Transverse colon (tissue), 4 donors: ENCODE results near the gene CYP8B1. TPM values are rescaled to one million over a fixed set of nuclear protein-coding genes. Genes with fewer than 3 reads are reported as not detected.
A peak's percentile ranks its signal among the peaks of the same experiment; 100 is the strongest.
"Not testable (repeated sequence)": the region's sequence is repeated elsewhere in the genome, so short reads cannot be mapped to it uniquely, and the experiment has no call there.

Experiments used
- DNase-seq: peaks from one replicate; pipeline ENCODE4 v3.0.0-alpha.2; 2019
- H3K27ac ChIP-seq, 4 donors: fragments of 200-600 bp; sonication (generic); 2 replicates each; pipeline ENCODE4 v1.5.1; 2016 to 2018; ENCODE audit warnings: inconsistent platforms in 4 of 4
- H3K27me3 ChIP-seq: fragments of 200-600 bp; sonication (generic); 2 replicates; pipeline ENCODE4 v1.5.1; 2017; ENCODE audit warnings: inconsistent platforms
- H3K36me3 ChIP-seq, 4 donors: fragments of 200-600 bp; sonication (generic); 2 replicates each; pipeline ENCODE4 v1.5.1; 2017 to 2019; ENCODE audit warnings: inconsistent platforms in 4 of 4
- H3K4me1 ChIP-seq, 4 donors: fragments of 200-600 bp; sonication (generic); 2 replicates each; pipeline ENCODE4 v1.5.1; 2017 to 2020; ENCODE audit warnings: inconsistent platforms in 4 of 4
- H3K4me3 ChIP-seq, 4 donors: fragments of 200-600 bp; sonication (generic); 1 replicate in 1 of 4; 2 replicates in 3 of 4; pipeline versions ENCODE4 v1.5.1 to v1.6.1; 2017 to 2019; ENCODE audit warnings: inconsistent platforms in 4 of 4
- H3K9me3 ChIP-seq, 2 donors: fragments of 200-600 bp; sonication (generic); 2 replicates each; pipeline ENCODE4 v1.5.1; 2017 to 2019; ENCODE audit warnings: inconsistent platforms in 2 of 2
- CTCF ChIP-seq, 5 experiments: fragments of 200-600 bp in 3 of 5; fragments of 450-650 bp in 2 of 5; sonication (generic) in 3 of 5; IDR thresholded peaks; 1 replicate in 2 of 5; 2 replicates in 3 of 5; pipeline ENCODE4 v1.5.1; 2016 to 2017; ENCODE audit warnings: antibody characterized with exemption in 5 of 5, inconsistent platforms in 3 of 5, mild to moderate bottlenecking in 2 of 5, moderate library complexity in 1 of 5
- EP300 ChIP-seq: sonication (generic); formaldehyde crosslinking; IDR thresholded peaks from one replicate; pipeline ENCODE4 v1.6.1; 2017; ENCODE audit warnings: antibody characterized with exemption, low read depth
- POLR2A ChIP-seq: fragments of 450-650 bp; IDR thresholded peaks from one replicate; pipeline ENCODE4 v1.6.1; 2016; ENCODE audit warnings: antibody characterized with exemption, mild to moderate bottlenecking, moderate library complexity
- POLR2AphosphoS5 ChIP-seq, 3 donors: sonication (generic); formaldehyde crosslinking; IDR thresholded peaks; one replicate each; pipeline ENCODE4 v1.6.1; 2016; ENCODE audit warnings: antibody characterized with exemption in 3 of 3
- WGBS, 2 donors: methylation state at CpG; one replicate each; pipeline ENCODE4 v1.1.5; 2018; ENCODE audit warnings: low coverage in 1 of 2; 5-methylcytosine and 5-hydroxymethylcytosine counted together
- in situ Hi-C, 4 donors: fragments of 200-750 bp; cut with MboI; loops; one replicate each; pipeline versions ENCODE4 v1.15.0 to v1.15.1; 2017; ENCODE audit warnings: low sequenced_read_pairs in 3 of 4, low pct_ligation_motif_present in 1 of 4, low pct_unique_long_range_greater_than_20kb in 1 of 4
- intact Hi-C: fragments of 100-400 bp; cut with DNase I; formaldehyde crosslinking; loops from one replicate; pipeline ENCODE4 v1.15.1; 2023; ENCODE audit warnings: low total_unique reads
- total RNA-seq, 4 donors: library from RNA; depleted of rRNA; stranded (reverse); fragments of >200 nt; gene quantifications; one replicate each; pipeline ENCODE4 v1.1.0, GENCODE V29; 2016

CYP8B1 gene
- total RNA-seq, 4 donors from 2014 or later, result not detected

GRCh38 chr3:42884324-42884723 lies 8.6 kb upstream of the CYP8B1 start:
- H3K27me3 ChIP-seq, result peaks cover 3% of the 10 kb centered on the region
- no peak for TF ChIP-seq EP300
- no peak overlapping the region for H3K27ac ChIP-seq
- in situ Hi-C loops, result loop anchor here in 1 of 4 donors (25.0 kb wide), 1 partner anchor 647 kb away; no protein-coding TSS in a partner anchor
- intact Hi-C loops, result no loop called here
- H3K9me3 ChIP-seq, result no peaks in the 10 kb centered on the region
- H3K36me3 ChIP-seq, result no peaks in the 10 kb centered on the region
- H3K4me3 ChIP-seq, result no peak overlapping the region
- WGBS, 2 donors, result 64% methylated on average over 2 of the region's 2 CpGs
- H3K4me1 ChIP-seq, result peaks cover 3 to 10% (median 7%) of the 10 kb centered on the region in 4 donors
- DNase-seq, result no peak

GRCh38 chr3:42883251-42883930 lies 7.7 kb upstream of the CYP8B1 start:
- H3K9me3 ChIP-seq, H3K36me3 ChIP-seq, DNase-seq, intact Hi-C loops, H3K27ac ChIP-seq, H3K27me3 ChIP-seq, H3K4me3 ChIP-seq: not testable (repeated sequence)
- 74 to 89% methylated on average over 5 to 6 of the region's 6 CpGs for WGBS, 2 donors
- in situ Hi-C loops, result loop anchor here in 1 of 4 donors (25.0 kb wide), 1 partner anchor 646 kb away; no protein-coding TSS in a partner anchor
- H3K4me1 ChIP-seq, result peaks cover 3 to 10% (median 7%) of the 10 kb centered on the region in 4 donors

GRCh38 chr3:42880601-42881451 lies 5.1 kb upstream of the CYP8B1 start:
- intact Hi-C loops (loop anchor here (1.0 kb wide), 1 partner anchor 100 kb away; no protein-coding TSS in a partner anchor), in situ Hi-C loops (loop anchor here in 1 of 4 donors (25.0 kb wide), 1 partner anchor 644 kb away; no protein-coding TSS in a partner anchor)
- Histone ChIP-seq H3K9me3 (no peaks in the 10 kb centered on the region), H3K27me3 (no peaks in the 10 kb centered on the region), H3K36me3 (no peaks in the 10 kb centered on the region), H3K4me3 (peak overlapping the region; percentile 44 to 89 (median 56)), H3K4me1 (peaks cover 3 to 10% (median 7%) of the 10 kb centered on the region in 4 donors), H3K27ac (peak overlapping the region; percentile 49 to 72 (median 64))
- TF ChIP-seq POLR2AphosphoS5 (IDR thresholded peaks at IDR 0.05), result peak in 2 of 3 donors; percentile 42 to 53
- peak; percentile 90 to 92 (median 91) for TF ChIP-seq CTCF (IDR thresholded peaks at IDR 0.05)
- TF ChIP-seq EP300, result no peak
- peak; percentile 38 for TF ChIP-seq POLR2A
- WGBS, 2 donors, result 3% methylated on average over 57 of the region's 61 CpGs; no CpG with 5 or more reads in 1 of the 2 donors
- DNase-seq, result peak; percentile 88

GRCh38 chr3:42880183-42880582 lies 4.5 kb upstream of the CYP8B1 start:
- H3K27ac ChIP-seq, result no peak overlapping the region
- H3K27me3 ChIP-seq, result no peaks in the 10 kb centered on the region
- intact Hi-C loops, result no loop called here
- 88 to 91% methylated on average over 6 to 9 of the region's 9 CpGs for WGBS, 2 donors
- peaks cover 3 to 10% (median 7%) of the 10 kb centered on the region in 4 donors for H3K4me1 ChIP-seq
- no peak for DNase-seq
- TF ChIP-seq EP300 (no peak), POLR2A (no peak), CTCF (IDR thresholded peaks at IDR 0.05) (no peak), POLR2AphosphoS5 (IDR thresholded peaks at IDR 0.05) (no peak)
- H3K4me3 ChIP-seq, result peak overlapping the region in 2 of 4 donors; percentile 51 to 62
- H3K36me3 ChIP-seq, result no peaks in the 10 kb centered on the region
- no peaks in the 10 kb centered on the region for H3K9me3 ChIP-seq
- in situ Hi-C loops, result loop anchor here in 1 of 4 donors (25.0 kb wide), 1 partner anchor 643 kb away; no protein-coding TSS in a partner anchor

GRCh38 chr3:42877881-42878280 lies 2.2 kb upstream of the CYP8B1 start:
- H3K27ac ChIP-seq, result no peak overlapping the region
- no peak for DNase-seq
- in situ Hi-C loops, result loop anchor here in 1 of 4 donors (25.0 kb wide), 1 partner anchor 641 kb away; no protein-coding TSS in a partner anchor
- no peak for TF ChIP-seq CTCF (IDR thresholded peaks at IDR 0.05)
- no peak for TF ChIP-seq POLR2AphosphoS5 (IDR thresholded peaks at IDR 0.05)
- TF ChIP-seq EP300, result no peak
- TF ChIP-seq POLR2A, result no peak
- H3K9me3 ChIP-seq, result no peaks in the 10 kb centered on the region
- WGBS, 2 donors, result 88 to 94% methylated on average over 2 of the region's 2 CpGs
- H3K4me3 ChIP-seq, result no peak overlapping the region
- intact Hi-C loops, result no loop called here
- H3K4me1 ChIP-seq, result peaks cover 3 to 10% (median 7%) of the 10 kb centered on the region in 4 donors
- no peaks in the 10 kb centered on the region for H3K36me3 ChIP-seq
- H3K27me3 ChIP-seq, result no peaks in the 10 kb centered on the region
